Type B pancreatic cell (in vitro differentiated cells): ENCODE data around the gene KCNK6. TPM values are rescaled to one million over a fixed set of nuclear protein-coding genes. Genes with fewer than 3 reads are reported as not detected.
"Not testable (repeated sequence)": the region's sequence is repeated elsewhere in the genome, so short reads cannot be mapped to it uniquely, and the experiment has no call there.

Experiments
- DNase-seq: peaks from one replicate; pipeline ENCODE4 v3.0.0; 2021; ENCODE audit warnings: mixed read lengths; ENCODE audit not compliant: unreplicated experiment; ENCODE audit errors: extremely low spot score
- H3K27ac Mint-ChIP-seq: 2 replicates; pipeline ENCODE4 v1.8.0; 2021; ENCODE audit warnings: mild to moderate bottlenecking, mixed read lengths
- H3K27me3 Mint-ChIP-seq: 2 replicates; pipeline ENCODE4 v1.8.0; 2021; ENCODE audit warnings: mixed read lengths
- H3K36me3 Mint-ChIP-seq: 2 replicates; pipeline ENCODE4 v1.8.0; 2021; ENCODE audit warnings: mixed read lengths
- H3K4me1 Mint-ChIP-seq: one replicate; pipeline ENCODE4 v1.8.0; 2021; ENCODE audit warnings: mixed read lengths; ENCODE audit not compliant: unreplicated experiment
- H3K4me3 Mint-ChIP-seq: 2 replicates; pipeline ENCODE4 v1.8.0; 2021; ENCODE audit warnings: mild to moderate bottlenecking, mixed read lengths
- H3K9me3 Mint-ChIP-seq: 2 replicates; pipeline ENCODE4 v1.8.0; 2021; ENCODE audit warnings: mixed read lengths
- total RNA-seq: library from RNA; stranded (reverse); gene quantifications from 2 replicates; pipeline ENCODE4 v1.2.1, GENCODE V29; 2021; ENCODE audit warnings: low replicate concordance
- TF ChIP-seq, protein P1 (sequence below): fragments of 200-600 bp; sonication (generic); conservative IDR thresholded peaks from 2 replicates; pipeline ENCODE4 v1.5.0; 2021; ENCODE audit warnings: antibody characterized with exemption, mild to moderate bottlenecking

KCNK6 gene
- total RNA-seq, 1 donor from 2014 or later, result 5.2 TPM

GRCh38 chr19:38360839-38361631 is 41.4 kb downstream of the KCNK6 start:
- TF ChIP-seq, protein P1, sequence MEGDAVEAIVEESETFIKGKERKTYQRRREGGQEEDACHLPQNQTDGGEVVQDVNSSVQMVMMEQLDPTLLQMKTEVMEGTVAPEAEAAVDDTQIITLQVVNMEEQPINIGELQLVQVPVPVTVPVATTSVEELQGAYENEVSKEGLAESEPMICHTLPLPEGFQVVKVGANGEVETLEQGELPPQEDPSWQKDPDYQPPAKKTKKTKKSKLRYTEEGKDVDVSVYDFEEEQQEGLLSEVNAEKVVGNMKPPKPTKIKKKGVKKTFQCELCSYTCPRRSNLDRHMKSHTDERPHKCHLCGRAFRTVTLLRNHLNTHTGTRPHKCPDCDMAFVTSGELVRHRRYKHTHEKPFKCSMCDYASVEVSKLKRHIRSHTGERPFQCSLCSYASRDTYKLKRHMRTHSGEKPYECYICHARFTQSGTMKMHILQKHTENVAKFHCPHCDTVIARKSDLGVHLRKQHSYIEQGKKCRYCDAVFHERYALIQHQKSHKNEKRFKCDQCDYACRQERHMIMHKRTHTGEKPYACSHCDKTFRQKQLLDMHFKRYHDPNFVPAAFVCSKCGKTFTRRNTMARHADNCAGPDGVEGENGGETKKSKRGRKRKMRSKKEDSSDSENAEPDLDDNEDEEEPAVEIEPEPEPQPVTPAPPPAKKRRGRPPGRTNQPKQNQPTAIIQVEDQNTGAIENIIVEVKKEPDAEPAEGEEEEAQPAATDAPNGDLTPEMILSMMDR, result no peak
- Mint-ChIP-seq H3K4me1 (no peaks in the 10 kb centered on the region), H3K9me3 (no peaks in the 10 kb centered on the region), H3K27ac (no peak overlapping the region), H3K36me3 (no peaks in the 10 kb centered on the region), H3K4me3 (peak overlapping the region; percentile 90), H3K27me3 (peaks cover 53% of the 10 kb centered on the region)
- no peak for DNase-seq

GRCh38 chr19:38361633-38362075 is 42.0 kb downstream of the KCNK6 start:
- peaks cover 47% of the 10 kb centered on the region for H3K27me3 Mint-ChIP-seq

GRCh38 chr19:38362076-38362945 is 42.7 kb downstream of the KCNK6 start:
- DNase-seq, result peak; percentile 79
- H3K27ac Mint-ChIP-seq, result peak overlapping the region; percentile 65
- H3K4me1 Mint-ChIP-seq, result no peaks in the 10 kb centered on the region
- H3K27me3 Mint-ChIP-seq, result peaks cover 43% of the 10 kb centered on the region
- no peaks in the 10 kb centered on the region for H3K36me3 Mint-ChIP-seq
- H3K4me3 Mint-ChIP-seq, result peak overlapping the region; percentile 90
- H3K9me3 Mint-ChIP-seq, result no peaks in the 10 kb centered on the region
- TF ChIP-seq, protein P1, result no peak

More at GRCh38 chr19:38361633-38362075, 42.0 kb downstream of the KCNK6 start:
- DNase-seq, result peak; percentile 81
- Mint-ChIP-seq H3K27ac (peak overlapping the region; percentile 65), H3K4me1 (no peaks in the 10 kb centered on the region), H3K36me3 (no peaks in the 10 kb centered on the region), H3K4me3 (peak overlapping the region; percentile 90), H3K9me3 (no peaks in the 10 kb centered on the region)
- TF ChIP-seq, protein P1, result peak; percentile 60

DNA sequence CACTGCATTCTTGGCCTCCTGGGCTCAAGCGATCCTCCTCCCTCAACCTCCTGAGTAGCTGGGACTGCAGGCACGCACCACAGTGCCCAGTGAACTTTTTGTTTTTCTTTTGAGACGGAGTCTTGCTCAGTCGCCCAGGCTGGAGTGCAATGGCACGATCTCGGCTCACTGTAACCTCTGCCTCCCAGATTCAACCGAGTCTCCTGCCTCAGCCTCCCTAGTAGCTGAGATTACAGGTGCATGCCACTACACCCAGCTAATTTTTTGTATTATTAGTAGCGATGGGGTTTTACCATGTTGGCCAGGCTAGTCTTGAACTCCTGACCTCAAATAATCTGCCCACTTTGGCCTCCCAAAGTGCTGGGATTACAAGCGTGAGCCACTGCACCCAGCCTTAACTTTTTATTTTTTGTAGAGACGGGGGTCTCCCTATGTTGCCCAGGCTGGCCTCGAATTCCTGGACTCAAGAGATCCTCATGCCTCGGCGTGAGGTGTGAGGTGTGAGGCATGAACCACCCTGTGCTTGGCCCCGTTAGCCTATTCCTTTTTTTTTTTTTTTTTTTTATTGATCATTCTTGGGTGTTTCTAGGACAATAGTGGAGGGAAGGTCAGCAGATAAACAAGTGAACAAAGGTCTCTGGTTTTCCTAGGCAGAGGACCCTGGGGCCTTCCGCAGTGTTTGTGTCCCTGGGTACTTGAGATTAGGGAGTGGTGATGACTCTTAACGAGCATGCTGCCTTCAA is 43.5 kb downstream of the KCNK6 start:
- H3K27ac Mint-ChIP-seq, H3K9me3 Mint-ChIP-seq, H3K4me1 Mint-ChIP-seq, H3K36me3 Mint-ChIP-seq, DNase-seq: not testable (repeated sequence)
- Mint-ChIP-seq H3K4me3 (peak overlapping the region; percentile 70), H3K27me3 (peaks cover 36% of the 10 kb centered on the region)

DNA sequence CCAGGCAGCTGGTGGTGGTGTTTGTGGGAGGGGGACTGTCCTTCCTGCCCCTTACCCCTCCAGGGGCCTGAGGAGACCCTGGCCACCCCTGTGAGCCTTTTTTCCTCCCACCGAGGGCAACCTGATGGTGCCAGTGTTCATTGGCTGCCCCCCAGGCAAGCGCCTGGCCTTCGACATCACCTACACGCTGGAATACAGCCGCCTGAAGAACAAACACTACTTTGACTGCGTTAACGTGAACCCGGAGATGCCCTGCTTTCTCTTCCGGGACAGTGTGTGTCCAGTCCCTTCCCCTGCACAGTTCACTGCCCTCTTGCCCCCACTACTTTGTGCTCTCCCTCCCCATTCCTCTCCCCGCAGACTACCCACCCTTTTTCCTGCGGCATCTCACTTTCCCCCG is 47.4 kb downstream of the KCNK6 start:
- Mint-ChIP-seq H3K27ac (no peak overlapping the region), H3K27me3 (peaks cover 18% of the 10 kb centered on the region), H3K4me3 (no peak overlapping the region), H3K9me3 (no peaks in the 10 kb centered on the region), H3K4me1 (no peaks in the 10 kb centered on the region), H3K36me3 (no peaks in the 10 kb centered on the region)
- TF ChIP-seq, protein P1, result no peak
- DNase-seq, result no peak
